ENCODE results near the gene CHCHD6.

GRCh38 chr3:126792998-126793397 lies 89.0 kb downstream of the CHCHD6 start:
- TF ChIP-seq CTCF (IDR thresholded peaks at IDR 0.05) = no peak
- TF ChIP-seq POLR2A (IDR thresholded peaks at IDR 0.05) = no peak
